CD14-positive monocyte (primary cell): Measurements from ENCODE around the gene CACNA1E. TPM values are rescaled to one million over a fixed set of nuclear protein-coding genes. Genes with fewer than 3 reads are reported as not detected.

Source experiments
- DNase-seq, 3 donors: peaks; one replicate each; pipeline ENCODE4 v3.0.0-alpha.2; 2011 to 2022
- H2AFZ ChIP-seq: 2 replicates; pipeline ENCODE4 v1.6.0; 2012; ENCODE audit warnings: mild to moderate bottlenecking, low read depth, low read length, inconsistent platforms; ENCODE audit not compliant: insufficient read depth, poor library complexity, severe bottlenecking
- H3K27ac ChIP-seq, 2 donors: 1 replicate in 1 of 2; 2 replicates in 1 of 2; pipeline ENCODE4 v1.5.1; 2012 to 2013; ENCODE audit warnings: low read length in 2 of 2, control low read depth in 1 of 2, inconsistent platforms in 1 of 2, low read depth in 1 of 2, mild to moderate bottlenecking in 1 of 2
- H3K27me3 ChIP-seq, 2 donors: one replicate each; pipeline versions ENCODE4 v1.6.0 to v1.6.1; 2011 to 2013; ENCODE audit warnings: low read length in 2 of 2; ENCODE audit not compliant: control insufficient read depth in 2 of 2, insufficient read depth in 2 of 2
- H3K36me3 ChIP-seq, 2 donors: replicated peaks in 1 of 2; 1 replicate in 1 of 2; 2 replicates in 1 of 2; pipeline versions ENCODE4 v1.5.1 to v1.6.1; 2012 to 2013; ENCODE audit warnings: low read length in 2 of 2, control low read depth in 1 of 2, inconsistent platforms in 1 of 2, mild to moderate bottlenecking in 1 of 2; ENCODE audit not compliant: insufficient read depth in 2 of 2, control insufficient read depth in 1 of 2
- H3K4me1 ChIP-seq, 2 donors: 1 replicate in 1 of 2; 2 replicates in 1 of 2; pipeline versions ENCODE4 v1.5.1 to v1.6.1; 2012 to 2013; ENCODE audit warnings: low read length in 2 of 2, control low read depth in 1 of 2, inconsistent platforms in 1 of 2, mild to moderate bottlenecking in 1 of 2, moderate library complexity in 1 of 2; ENCODE audit not compliant: insufficient read depth in 2 of 2, control insufficient read depth in 1 of 2
- H3K4me2 ChIP-seq: replicated peaks from 2 replicates; pipeline ENCODE3; 2012; ENCODE audit warnings: low read length, moderate library complexity, mild to moderate bottlenecking; ENCODE audit not compliant: poor library complexity, severe bottlenecking; ENCODE audit errors: extremely low read depth
- H3K4me3 ChIP-seq, 3 experiments: fragments of 200-600 bp in 1 of 3; sonication (generic) in 1 of 3; replicated peaks in 1 of 3; 1 replicate in 2 of 3; 2 replicates in 1 of 3; pipeline ENCODE4 v1.5.1; 2011 to 2013; ENCODE audit warnings: low read length in 3 of 3, mild to moderate bottlenecking in 3 of 3, control low read depth in 2 of 3, low read depth in 2 of 3, inconsistent platforms in 1 of 3, moderate library complexity in 1 of 3
- H3K79me2 ChIP-seq: 2 replicates; pipeline ENCODE4 v1.6.0; 2012; ENCODE audit warnings: mild to moderate bottlenecking, control low read depth, inconsistent platforms, low read length, moderate library complexity; ENCODE audit not compliant: insufficient read depth
- H3K9ac ChIP-seq: 2 replicates; pipeline ENCODE4 v1.6.0; 2017; ENCODE audit warnings: low read length, mild to moderate bottlenecking; ENCODE audit not compliant: insufficient read depth, poor library complexity, severe bottlenecking
- H3K9me3 ChIP-seq, 2 donors: replicated peaks in 1 of 2; 1 replicate in 1 of 2; 2 replicates in 1 of 2; pipeline versions ENCODE4 v1.5.1 to v1.6.1; 2012 to 2013; ENCODE audit warnings: low read length in 2 of 2, control low read depth in 1 of 2; ENCODE audit not compliant: control insufficient read depth in 1 of 2, insufficient read depth in 1 of 2
- H4K20me1 ChIP-seq: 2 replicates; pipeline ENCODE4 v1.6.0; 2012; ENCODE audit warnings: mild to moderate bottlenecking, low read length, control low read depth, moderate library complexity; ENCODE audit not compliant: insufficient read depth
- H3K27ac Mint-ChIP-seq, 7 donors: one replicate each; pipeline ENCODE4 v1.8.0; 2020; ENCODE audit warnings: mild to moderate bottlenecking in 7 of 7, mixed read lengths in 7 of 7, moderate library complexity in 6 of 7, inconsistent platforms in 2 of 7
- H3K27me3 Mint-ChIP-seq, 3 donors: one replicate each; pipeline ENCODE4 v1.8.0; 2021 to 2022; ENCODE audit warnings: low read depth in 3 of 3, mild to moderate bottlenecking in 3 of 3, mixed read lengths in 3 of 3, moderate library complexity in 3 of 3, inconsistent platforms in 1 of 3
- H3K36me3 Mint-ChIP-seq, 2 donors: one replicate each; pipeline ENCODE4 v1.8.0; 2020; ENCODE audit warnings: mixed read lengths in 2 of 2, inconsistent platforms in 1 of 2, mild to moderate bottlenecking in 1 of 2
- H3K4me1 Mint-ChIP-seq: one replicate; pipeline ENCODE4 v1.8.0; 2020; ENCODE audit warnings: mild to moderate bottlenecking, mixed read lengths
- H3K4me3 Mint-ChIP-seq, 2 donors: one replicate each; pipeline ENCODE4 v1.8.0; 2020; ENCODE audit warnings: mild to moderate bottlenecking in 2 of 2, mixed read lengths in 2 of 2, moderate library complexity in 1 of 2
- H3K9me3 Mint-ChIP-seq, 7 donors: one replicate each; pipeline ENCODE4 v1.8.0; 2020 to 2022; ENCODE audit warnings: mixed read lengths in 7 of 7, mild to moderate bottlenecking in 6 of 7, moderate library complexity in 6 of 7, inconsistent platforms in 2 of 7
- CTCF ChIP-seq: fragments of 200-600 bp; IDR thresholded peaks from one replicate; pipeline ENCODE4 v1.8.0; 2022; ENCODE audit warnings: antibody characterized with exemption, mild to moderate bottlenecking
- WGBS: methylation state at CpG from one replicate; pipeline ENCODE4 v1.1.5; 2013; ENCODE audit warnings: missing lambda C conversion rate; ENCODE audit not compliant: insufficient coverage; 5-methylcytosine and 5-hydroxymethylcytosine counted together
- intact Hi-C, 2 donors: fragments of 100-400 bp; cut with micrococcal nuclease; formaldehyde crosslinking; loops; one replicate each; pipeline versions ENCODE4 v1.15.0 to v1.15.1; 2023
- polyA plus RNA-seq, 3 donors: library from polyadenylated mRNA; depleted of rRNA in 1 of 3; unstranded in 2 of 3; stranded (reverse) in 1 of 3; fragments of 300-500 nt in 2 of 3; fragments of >200 nt in 1 of 3; fragmentation: Illumina TruSeq in 2 of 3; gene quantifications; 1 replicate in 2 of 3; 2 replicates in 1 of 3; pipeline ENCODE4 v1.2.3, GENCODE V29; 2012 to 2021

CACNA1E gene
- polyA plus RNA-seq, 3 donors: 0.04 TPM; not detected in 2

- no peak overlapping the region for H3K9ac ChIP-seq
- H3K9me3 Mint-ChIP-seq: peaks cover 2 to 14% (median 3%) of the 10 kb centered on the region in 7 donors
- no peak overlapping the region for H3K4me3 ChIP-seq
- no peaks in the 10 kb centered on the region for H3K27me3 Mint-ChIP-seq
- intact Hi-C loops: no loop called here
- H3K36me3 ChIP-seq: no peaks in the 10 kb centered on the region
- DNase-seq: no peak
- H3K9me3 ChIP-seq: peaks cover 0 to 10% of the 10 kb centered on the region in 2 donors
- H4K20me1 ChIP-seq: no peaks in the 10 kb centered on the region
- no peak overlapping the region for H3K27ac ChIP-seq
- H3K79me2 ChIP-seq: no peaks in the 10 kb centered on the region
- no peak overlapping the region for H3K4me3 Mint-ChIP-seq
- no peaks in the 10 kb centered on the region for H3K4me1 Mint-ChIP-seq
- no peaks in the 10 kb centered on the region for H3K4me1 ChIP-seq
- no peaks in the 10 kb centered on the region for H3K36me3 Mint-ChIP-seq
- no peak overlapping the region for H2AFZ ChIP-seq
- TF ChIP-seq CTCF: no peak
- no peak overlapping the region for H3K27ac Mint-ChIP-seq
- H3K27me3 ChIP-seq: no peaks in the 10 kb centered on the region
- WGBS: 91% methylated on average over 4 of the region's 5 CpGs
- no peak overlapping the region for H3K4me2 ChIP-seq
Observed at GRCh38 chr1:181846001-181846645, 362.8 kb downstream of the CACNA1E start.

- Histone ChIP-seq H4K20me1 (no peaks in the 10 kb centered on the region), H3K9me3 (peaks cover 0 to 10% of the 10 kb centered on the region in 2 donors), H2AFZ (no peak overlapping the region), H3K27ac (no peak overlapping the region), H3K4me3 (no peak overlapping the region), H3K4me2 (no peak overlapping the region), H3K79me2 (no peaks in the 10 kb centered on the region), H3K27me3 (no peaks in the 10 kb centered on the region), H3K36me3 (no peaks in the 10 kb centered on the region), H3K9ac (no peak overlapping the region), H3K4me1 (no peaks in the 10 kb centered on the region)
- TF ChIP-seq CTCF: no peak
- Mint-ChIP-seq H3K4me3 (no peak overlapping the region), H3K27me3 (no peaks in the 10 kb centered on the region), H3K27ac (no peak overlapping the region), H3K9me3 (peaks cover 2 to 14% (median 3%) of the 10 kb centered on the region in 7 donors), H3K4me1 (no peaks in the 10 kb centered on the region), H3K36me3 (no peaks in the 10 kb centered on the region)
- intact Hi-C loops: no loop called here
- DNase-seq: no peak
Observed at GRCh38 chr1:181846681-181847080, 363.4 kb downstream of the CACNA1E start.
